ENCODE results near the gene AP3M1. TPM values are rescaled to one million over a fixed set of nuclear protein-coding genes. Genes with fewer than 3 reads are reported as not detected.

AP3M1 gene
- polyA plus RNA-seq, 1 experiment, result 31.7 TPM

DNA sequence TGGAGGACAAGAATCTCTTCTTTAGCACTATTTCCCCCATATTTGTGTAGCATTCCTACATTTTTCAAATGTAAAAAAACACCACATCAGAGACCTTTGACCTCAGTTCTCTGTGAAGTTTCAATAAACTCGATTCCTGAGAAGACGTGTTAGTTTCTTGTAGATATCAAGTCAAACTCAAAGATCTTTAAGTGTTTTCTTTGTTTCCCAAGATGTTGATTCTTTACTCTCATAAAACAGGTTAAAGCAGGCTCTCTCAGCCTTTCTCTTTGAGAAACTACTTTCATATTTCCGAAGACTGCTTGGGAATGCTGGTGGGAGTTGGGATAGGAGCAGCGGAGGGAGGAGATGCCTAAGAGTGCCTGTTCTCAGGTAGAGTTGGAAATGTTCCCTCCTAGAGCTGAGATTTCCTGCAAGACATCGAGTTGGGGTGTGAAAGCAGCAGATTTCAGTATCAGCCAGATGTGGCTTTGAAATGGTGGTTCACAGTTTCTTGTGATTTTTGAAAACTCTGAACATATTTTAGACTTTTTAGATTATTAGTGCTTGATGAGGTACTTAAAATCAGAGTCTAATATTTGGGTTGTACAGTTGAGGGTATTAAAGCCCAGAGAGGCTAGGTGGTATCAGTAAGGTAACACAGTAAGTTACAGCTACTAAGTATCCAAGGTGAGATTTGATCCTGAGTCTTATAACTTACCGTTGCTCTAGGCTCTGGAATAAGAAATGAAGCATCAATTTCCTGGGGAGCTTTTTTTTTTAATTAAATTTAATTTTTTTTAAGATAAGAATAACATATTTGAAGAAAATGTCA is 14.3 kb upstream of the AP3M1 start:
- no peak for DNase-seq (ENCODE audit: low read depth)
- Histone ChIP-seq H3K36me3 (ENCODE audit: control insufficient read depth, insufficient read depth, low read length) (no peaks in the 10 kb centered on the region), H3K4me3 (ENCODE audit: low read depth, low read length) (no peak overlapping the region), H3K27me3 (ENCODE audit: control insufficient read depth, insufficient read depth, low read length) (no peaks in the 10 kb centered on the region)
- TF ChIP-seq, protein P1, sequence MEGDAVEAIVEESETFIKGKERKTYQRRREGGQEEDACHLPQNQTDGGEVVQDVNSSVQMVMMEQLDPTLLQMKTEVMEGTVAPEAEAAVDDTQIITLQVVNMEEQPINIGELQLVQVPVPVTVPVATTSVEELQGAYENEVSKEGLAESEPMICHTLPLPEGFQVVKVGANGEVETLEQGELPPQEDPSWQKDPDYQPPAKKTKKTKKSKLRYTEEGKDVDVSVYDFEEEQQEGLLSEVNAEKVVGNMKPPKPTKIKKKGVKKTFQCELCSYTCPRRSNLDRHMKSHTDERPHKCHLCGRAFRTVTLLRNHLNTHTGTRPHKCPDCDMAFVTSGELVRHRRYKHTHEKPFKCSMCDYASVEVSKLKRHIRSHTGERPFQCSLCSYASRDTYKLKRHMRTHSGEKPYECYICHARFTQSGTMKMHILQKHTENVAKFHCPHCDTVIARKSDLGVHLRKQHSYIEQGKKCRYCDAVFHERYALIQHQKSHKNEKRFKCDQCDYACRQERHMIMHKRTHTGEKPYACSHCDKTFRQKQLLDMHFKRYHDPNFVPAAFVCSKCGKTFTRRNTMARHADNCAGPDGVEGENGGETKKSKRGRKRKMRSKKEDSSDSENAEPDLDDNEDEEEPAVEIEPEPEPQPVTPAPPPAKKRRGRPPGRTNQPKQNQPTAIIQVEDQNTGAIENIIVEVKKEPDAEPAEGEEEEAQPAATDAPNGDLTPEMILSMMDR (IDR thresholded peaks at IDR 0.05; ENCODE audit: insufficient read depth, low read depth, low read length), result no peak
- CTCF ChIA-PET, result interaction anchor here (1.2 kb wide), 1 partner anchor 41 kb away, joined by 3 read pairs; no protein-coding TSS in a partner anchor
- POLR2A ChIA-PET, result interaction anchor here (0.7 kb wide), 1 partner anchor 8 kb away, joined by 5 read pairs; no protein-coding TSS in a partner anchor

DNA sequence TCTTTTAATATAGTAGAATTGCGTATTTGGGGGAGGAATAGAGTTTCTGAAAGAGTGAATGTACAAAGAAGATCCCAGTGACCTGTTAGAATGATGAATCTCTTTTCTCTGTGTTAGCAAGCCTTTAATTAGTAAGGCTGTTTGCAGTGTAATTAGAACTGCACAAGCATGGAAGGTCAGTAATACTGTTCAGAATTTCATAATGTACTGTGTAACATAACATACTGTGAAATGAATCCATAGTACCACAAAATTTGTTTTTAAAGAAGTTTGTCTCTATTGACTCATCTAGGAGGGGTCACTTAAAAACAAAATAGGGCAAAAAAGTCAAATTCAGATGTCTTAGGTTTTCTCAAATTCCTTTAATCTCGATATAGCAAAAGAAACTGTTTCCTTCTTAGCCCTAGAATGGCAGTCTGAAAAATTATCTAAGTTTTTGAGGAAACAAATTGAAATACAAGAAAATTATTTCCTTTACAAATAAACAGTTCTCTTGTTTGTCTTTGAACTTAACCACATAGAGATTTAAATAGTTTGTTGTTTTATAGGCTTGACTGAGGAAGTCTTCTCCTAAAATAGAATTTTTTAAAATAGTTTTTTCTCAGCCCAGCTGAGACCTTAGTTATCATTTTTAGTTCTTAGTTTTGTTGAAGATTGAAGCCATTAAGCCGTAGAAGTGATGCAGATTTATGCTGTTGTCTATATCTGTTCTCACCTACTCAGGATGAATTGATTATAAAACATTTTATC is 12.9 kb upstream of the AP3M1 start:
- POLR2A ChIA-PET, result no interaction called here
- H3K36me3 ChIP-seq (ENCODE audit: control insufficient read depth, insufficient read depth, low read length), result no peaks in the 10 kb centered on the region
- H3K4me3 ChIP-seq (ENCODE audit: low read depth, low read length), result no peak overlapping the region
- no peaks in the 10 kb centered on the region for H3K27me3 ChIP-seq (ENCODE audit: control insufficient read depth, insufficient read depth, low read length)
- CTCF ChIA-PET, result no interaction called here
- no peak for DNase-seq (ENCODE audit: low read depth)
- TF ChIP-seq, protein P1 (IDR thresholded peaks at IDR 0.05; ENCODE audit: insufficient read depth, low read depth, low read length), result no peak

DNA sequence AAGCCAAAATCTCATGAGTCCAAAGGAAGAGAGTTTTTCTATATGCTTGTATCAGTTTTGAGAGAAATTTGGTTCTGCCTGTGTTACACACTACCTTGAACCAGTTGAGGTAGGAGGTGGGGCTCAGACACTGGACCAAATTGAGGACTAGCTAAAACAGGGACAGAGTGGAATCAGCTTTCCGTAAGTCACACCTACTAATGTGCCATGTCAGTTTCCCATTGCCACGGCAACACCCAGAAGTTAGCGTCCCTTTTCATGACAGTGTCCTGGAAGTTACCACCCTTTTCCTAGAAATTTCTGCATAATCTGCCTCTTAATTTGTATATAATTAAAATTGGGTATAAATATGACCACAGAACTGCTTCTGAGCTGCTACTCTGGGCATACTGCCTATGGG is 9.4 kb upstream of the AP3M1 start:
- H3K36me3 ChIP-seq (ENCODE audit: control insufficient read depth, insufficient read depth, low read length), result no peaks in the 10 kb centered on the region
- ChIA-PET CTCF (no interaction called here), POLR2A (no interaction called here)
- no peak overlapping the region for H3K4me3 ChIP-seq (ENCODE audit: low read depth, low read length)
- no peak for DNase-seq (ENCODE audit: low read depth)
- no peaks in the 10 kb centered on the region for H3K27me3 ChIP-seq (ENCODE audit: control insufficient read depth, insufficient read depth, low read length)
- TF ChIP-seq, protein P1 (IDR thresholded peaks at IDR 0.05; ENCODE audit: insufficient read depth, low read depth, low read length), result no peak

DNA sequence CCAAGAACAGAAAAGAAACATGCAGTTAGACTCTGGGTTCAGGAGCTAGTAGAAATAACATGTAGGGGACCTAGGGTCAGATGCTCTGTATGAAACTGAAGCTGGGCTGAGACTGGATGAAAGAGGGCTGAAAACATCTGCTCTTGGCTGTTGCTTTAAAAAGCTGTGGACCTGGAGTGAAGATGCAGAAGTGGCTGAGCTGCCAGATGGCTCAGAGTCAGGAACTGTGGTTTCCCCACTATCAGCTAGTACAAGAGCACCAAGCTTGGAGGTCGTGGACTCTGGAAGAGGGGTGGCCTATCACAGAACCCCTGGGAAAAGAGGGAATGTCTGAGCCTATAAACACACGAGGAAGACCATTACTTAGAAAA is 6.3 kb upstream of the AP3M1 start:
- POLR2A ChIA-PET, result interaction anchor here (0.5 kb wide), 1 partner anchor 9 kb away, joined by 5 read pairs; no protein-coding TSS in a partner anchor
- TF ChIP-seq, protein P1 (IDR thresholded peaks at IDR 0.05; ENCODE audit: insufficient read depth, low read depth, low read length), result no peak
- CTCF ChIA-PET, result interaction anchor here (1.4 kb wide), 1 partner anchor 57 kb away, joined by 4 read pairs; no protein-coding TSS in a partner anchor
- no peaks in the 10 kb centered on the region for H3K27me3 ChIP-seq (ENCODE audit: control insufficient read depth, insufficient read depth, low read length)
- no peaks in the 10 kb centered on the region for H3K36me3 ChIP-seq (ENCODE audit: control insufficient read depth, insufficient read depth, low read length)
- DNase-seq (ENCODE audit: low read depth), result no peak
- H3K4me3 ChIP-seq (ENCODE audit: low read depth, low read length), result no peak overlapping the region

DNA sequence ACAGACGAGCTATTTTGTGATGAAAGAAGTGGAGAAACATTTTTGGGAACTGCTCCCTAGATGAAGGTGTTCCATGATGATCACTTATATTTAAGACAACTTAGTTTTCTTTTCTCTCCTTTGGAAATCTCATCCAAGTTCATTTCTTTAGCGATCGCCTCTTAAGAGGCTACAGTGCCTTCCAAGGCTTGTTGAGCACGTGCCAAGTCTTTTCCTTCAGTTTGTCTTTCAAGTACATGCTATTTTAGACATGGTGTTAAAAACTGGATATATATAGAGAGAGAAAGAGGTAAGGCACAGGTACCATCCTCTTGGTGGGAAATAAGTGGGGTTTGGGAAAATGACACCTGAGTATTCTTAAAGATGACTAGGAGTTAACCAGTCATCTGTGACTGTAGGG is 3.0 kb upstream of the AP3M1 start:
- CTCF ChIA-PET, result interaction anchor here (2.7 kb wide), 1 partner anchor 60 kb away, joined by 8 read pairs; no protein-coding TSS in a partner anchor
- no peaks in the 10 kb centered on the region for H3K36me3 ChIP-seq (ENCODE audit: control insufficient read depth, insufficient read depth, low read length)
- no peak overlapping the region for H3K4me3 ChIP-seq (ENCODE audit: low read depth, low read length)
- DNase-seq (ENCODE audit: low read depth), result no peak
- no peaks in the 10 kb centered on the region for H3K27me3 ChIP-seq (ENCODE audit: control insufficient read depth, insufficient read depth, low read length)
- POLR2A ChIA-PET, result no interaction called here
- TF ChIP-seq, protein P1 (IDR thresholded peaks at IDR 0.05; ENCODE audit: insufficient read depth, low read depth, low read length), result no peak

Measured in BJ (cell line).